ENCODE results near the gene STK32B.

STK32B gene

DNA sequence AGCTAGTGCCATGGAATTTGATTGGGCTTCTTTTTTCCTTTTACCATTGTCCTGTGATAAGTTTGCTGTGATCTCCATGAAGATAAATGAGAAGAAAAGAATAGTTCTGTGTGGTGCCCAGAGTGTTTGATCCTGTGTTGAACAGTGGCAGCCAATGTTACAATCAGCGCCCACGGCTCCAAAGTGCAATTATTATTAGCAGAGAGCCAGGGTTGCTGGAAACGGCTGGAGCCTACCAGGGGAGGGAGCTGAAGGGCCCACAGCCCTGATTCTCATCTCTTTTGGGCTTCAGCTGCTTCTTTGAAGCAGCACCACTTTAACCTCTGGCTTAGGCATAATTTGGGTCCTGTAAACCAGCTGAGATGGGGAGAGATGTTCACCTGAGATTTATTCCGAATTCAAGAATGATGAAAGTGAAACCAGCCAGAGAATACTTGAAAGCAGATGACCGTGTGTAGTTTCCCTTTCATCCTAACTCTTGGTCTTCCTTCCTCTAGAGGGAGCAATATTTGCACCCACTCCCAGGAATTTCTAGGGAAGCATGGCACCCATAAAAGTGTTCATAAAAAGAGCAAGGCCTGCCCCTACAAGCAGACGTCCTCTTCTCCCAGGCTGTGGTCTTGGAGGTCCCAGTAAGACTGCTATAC lies 358.8 kb downstream of the STK32B start:
- TF ChIP-seq GATA3 (IDR thresholded peaks at IDR 0.05; ENCODE audit: low read depth, low read length) (no peak), GATA2 (IDR thresholded peaks at IDR 0.05; ENCODE audit: low read depth, low read length) (no peak)

DNA sequence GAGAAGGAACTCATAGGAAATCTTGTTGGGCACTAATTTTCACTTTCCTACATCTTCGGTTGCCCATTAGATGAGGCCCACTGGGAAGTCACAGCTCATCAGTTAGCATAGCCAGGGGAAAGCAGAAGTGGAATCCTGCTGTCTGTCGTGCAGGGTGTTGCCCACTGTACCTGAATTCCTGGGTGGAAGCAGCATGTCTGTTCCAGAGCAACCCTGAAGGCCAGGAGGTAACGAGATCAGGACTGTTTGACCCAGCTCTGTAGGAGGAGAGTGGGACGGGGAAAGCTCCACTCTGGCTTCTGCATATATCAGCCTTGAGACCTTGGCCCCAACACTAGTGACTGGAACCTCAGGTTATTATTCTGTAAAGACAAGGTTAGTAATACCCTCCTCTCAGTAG lies 361.0 kb downstream of the STK32B start:
- TF ChIP-seq GATA2 (IDR thresholded peaks at IDR 0.05; ENCODE audit: low read depth, low read length) (no peak), GATA3 (IDR thresholded peaks at IDR 0.05; ENCODE audit: low read depth, low read length) (no peak)

DNA sequence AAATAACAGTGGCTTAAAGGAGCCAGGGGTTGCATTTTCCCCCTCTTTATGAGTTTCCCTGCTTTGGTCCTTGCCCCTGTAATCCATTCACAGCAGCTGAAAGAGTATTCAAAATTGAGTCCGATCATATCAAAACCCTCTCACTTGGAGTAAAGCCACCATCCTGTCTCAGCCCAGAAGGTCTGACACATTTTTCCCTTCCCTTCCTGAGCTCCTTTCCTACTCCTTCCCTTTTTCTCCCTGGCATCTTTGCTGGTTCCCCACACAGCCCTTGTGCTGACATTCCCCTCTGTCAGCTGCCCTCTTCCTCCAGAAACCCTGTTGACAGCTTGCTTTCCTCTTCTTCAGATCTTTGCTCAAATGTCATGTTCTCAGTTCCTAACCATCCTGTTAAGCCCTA lies 361.5 kb downstream of the STK32B start:
- TF ChIP-seq GATA3 (IDR thresholded peaks at IDR 0.05; ENCODE audit: low read depth, low read length) (no peak), GATA2 (IDR thresholded peaks at IDR 0.05; ENCODE audit: low read depth, low read length) (no peak)

DNA sequence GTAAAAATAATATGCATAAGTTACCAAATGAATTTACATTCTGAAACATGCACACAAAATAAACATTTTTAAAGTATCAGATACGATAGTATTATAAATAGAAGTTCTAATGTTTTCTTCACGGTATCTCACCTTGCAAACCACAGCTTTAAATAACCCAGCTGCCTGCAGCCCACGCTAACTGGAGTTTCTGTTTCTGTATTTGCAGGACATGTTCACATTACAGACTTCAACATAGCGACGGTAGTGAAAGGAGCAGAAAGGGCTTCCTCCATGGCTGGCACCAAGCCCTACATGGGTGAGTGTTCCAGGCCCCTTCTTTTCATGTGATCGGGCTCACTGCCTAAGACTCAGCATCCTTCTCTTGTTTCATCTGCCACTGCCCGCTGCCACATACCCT lies 365.4 kb downstream of the STK32B start:
- TF ChIP-seq GATA2 (IDR thresholded peaks at IDR 0.05; ENCODE audit: low read depth, low read length) (no peak), GATA3 (IDR thresholded peaks at IDR 0.05; ENCODE audit: low read depth, low read length) (no peak)

DNA sequence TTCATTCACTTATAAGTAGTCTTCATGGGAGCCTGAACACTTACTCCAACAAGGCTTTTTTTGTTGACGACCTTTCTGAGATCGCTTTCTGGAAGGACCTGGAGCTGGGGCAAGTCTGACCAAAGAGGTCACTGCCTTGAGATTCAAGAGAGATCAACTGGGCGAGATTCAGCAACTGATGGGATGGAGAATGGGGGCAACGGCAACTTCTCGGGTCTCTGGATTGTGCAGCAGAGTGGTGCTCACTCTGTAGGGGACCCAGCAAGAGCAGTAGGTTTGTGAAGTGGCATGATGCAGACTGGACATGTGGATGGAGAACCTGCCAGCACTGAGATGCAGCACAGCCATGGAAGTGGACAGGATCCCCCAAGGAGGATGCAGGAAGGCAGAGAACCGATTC lies 369.0 kb downstream of the STK32B start:
- TF ChIP-seq GATA2 (IDR thresholded peaks at IDR 0.05; ENCODE audit: low read depth, low read length): no peak
- no peak for TF ChIP-seq GATA3 (IDR thresholded peaks at IDR 0.05; ENCODE audit: low read depth, low read length)

- TF ChIP-seq GATA2 (IDR thresholded peaks at IDR 0.05; ENCODE audit: low read depth, low read length) (no peak), GATA3 (IDR thresholded peaks at IDR 0.05; ENCODE audit: low read depth, low read length) (no peak)
Measured at GRCh38 chr4:5421416-5421815, 370.1 kb downstream of the STK32B start.

DNA sequence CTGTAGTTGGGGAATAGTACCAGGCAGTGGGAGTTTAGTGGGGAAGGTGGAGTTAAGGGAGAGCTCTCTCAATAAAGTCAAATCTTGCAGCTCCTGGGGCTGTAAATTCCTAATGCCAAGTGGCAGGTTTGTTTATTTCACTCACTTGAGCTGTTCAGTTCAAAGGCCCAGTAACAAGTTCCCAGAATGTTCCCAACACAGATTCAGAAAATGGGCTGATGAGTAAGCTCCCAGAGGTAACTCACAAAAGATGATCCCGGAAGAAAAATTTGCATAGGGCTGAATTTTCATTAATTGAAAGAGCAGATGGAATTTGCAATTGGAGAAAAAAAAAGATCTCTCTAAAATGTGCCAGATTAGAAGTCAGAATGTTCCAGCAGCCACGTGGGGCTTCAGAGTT lies 370.9 kb downstream of the STK32B start:
- TF ChIP-seq GATA3 (IDR thresholded peaks at IDR 0.05; ENCODE audit: low read depth, low read length) (no peak), GATA2 (IDR thresholded peaks at IDR 0.05; ENCODE audit: low read depth, low read length) (no peak)

- TF ChIP-seq GATA3 (IDR thresholded peaks at IDR 0.05; ENCODE audit: low read depth, low read length) (no peak), GATA2 (IDR thresholded peaks at IDR 0.05; ENCODE audit: low read depth, low read length) (no peak)
Measured at GRCh38 chr4:5423670-5424069, 372.4 kb downstream of the STK32B start.

- TF ChIP-seq GATA2 (IDR thresholded peaks at IDR 0.05; ENCODE audit: low read depth, low read length) (no peak), GATA3 (IDR thresholded peaks at IDR 0.05; ENCODE audit: low read depth, low read length) (no peak)
Measured at GRCh38 chr4:5424211-5424610, 372.9 kb downstream of the STK32B start.

DNA sequence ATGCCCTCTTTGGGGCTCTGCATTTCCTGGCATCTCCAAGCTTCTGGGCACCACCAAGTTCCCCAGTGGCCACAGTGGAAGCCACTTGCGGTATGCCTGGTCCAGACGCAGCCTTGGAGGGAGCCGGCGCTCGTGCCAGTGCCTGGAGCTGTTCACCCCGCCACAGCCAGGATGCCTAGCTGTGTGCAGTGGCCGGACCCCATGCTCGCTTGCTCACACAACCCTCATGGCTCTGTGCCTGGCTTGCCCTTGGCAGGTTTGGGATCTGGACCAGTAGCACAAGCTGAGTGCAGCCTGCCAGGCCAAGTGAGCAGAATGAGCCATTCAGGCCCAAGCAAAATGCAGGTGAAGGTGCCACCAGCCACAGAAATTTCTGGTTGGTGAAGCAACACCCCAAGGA lies 373.6 kb downstream of the STK32B start:
- TF ChIP-seq GATA2 (IDR thresholded peaks at IDR 0.05; ENCODE audit: low read depth, low read length) (no peak), GATA3 (IDR thresholded peaks at IDR 0.05; ENCODE audit: low read depth, low read length) (no peak)

DNA sequence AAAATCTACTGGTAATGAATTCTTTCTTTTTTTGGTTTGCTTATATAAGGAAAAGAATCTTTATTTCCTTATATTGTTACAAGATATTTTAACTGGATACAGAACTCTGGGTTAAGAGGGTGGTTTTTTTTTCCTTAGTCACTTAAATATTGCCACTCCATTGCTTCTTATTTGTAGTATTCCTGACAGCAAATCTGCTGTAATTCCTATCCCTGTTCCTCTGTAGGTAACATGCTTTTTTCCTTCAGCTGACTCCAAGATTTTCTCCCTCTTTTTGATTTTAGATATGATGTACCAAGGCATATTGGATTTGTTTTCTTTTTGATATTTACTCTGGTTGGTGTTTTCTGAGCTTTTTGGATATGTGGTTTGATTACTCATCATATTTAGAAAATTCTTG lies 378.5 kb downstream of the STK32B start:
- TF ChIP-seq GATA3 (IDR thresholded peaks at IDR 0.05; ENCODE audit: low read depth, low read length): no peak
- TF ChIP-seq GATA2 (IDR thresholded peaks at IDR 0.05; ENCODE audit: low read depth, low read length): no peak

DNA sequence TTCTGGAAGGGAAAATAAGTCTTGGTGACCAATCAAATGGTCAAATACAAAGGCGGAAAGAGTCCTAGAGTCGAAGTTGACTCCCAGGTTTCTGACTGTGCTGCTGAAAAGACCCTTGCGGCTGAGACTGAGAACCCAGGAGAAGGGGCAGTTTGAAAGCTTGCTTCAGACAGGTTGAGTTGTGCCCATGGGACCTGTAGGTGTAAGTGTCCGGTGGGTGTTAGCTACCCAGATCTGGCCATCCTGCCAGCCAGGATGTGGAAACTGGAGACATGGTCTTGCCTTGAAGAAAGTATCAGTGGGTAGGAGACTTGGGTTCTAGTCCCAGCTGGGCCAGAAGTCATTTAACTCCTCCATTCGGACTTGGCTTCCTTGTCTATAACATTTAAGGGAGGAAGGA lies 381.9 kb downstream of the STK32B start:
- TF ChIP-seq GATA3 (IDR thresholded peaks at IDR 0.05; ENCODE audit: low read depth, low read length) (no peak), GATA2 (IDR thresholded peaks at IDR 0.05; ENCODE audit: low read depth, low read length) (no peak)

DNA sequence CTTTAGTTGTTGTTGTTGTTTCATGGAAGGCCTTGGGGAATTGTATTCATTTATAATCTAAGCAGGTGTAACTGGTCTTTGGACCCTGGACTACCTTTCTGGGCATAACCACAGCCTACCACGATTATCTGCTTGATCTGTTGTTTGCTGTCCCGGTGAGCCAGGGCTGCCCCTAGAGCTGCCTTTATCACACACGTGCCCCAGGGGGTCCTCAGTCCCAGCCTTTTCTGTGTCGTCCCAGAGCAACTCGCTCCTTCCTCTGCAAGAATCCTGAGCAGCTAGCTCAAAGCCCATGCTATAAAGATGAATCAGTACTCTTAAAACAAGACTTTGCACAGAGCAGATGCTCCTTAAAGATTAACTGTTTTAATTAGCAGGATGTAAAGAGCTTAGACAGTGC lies 383.9 kb downstream of the STK32B start:
- TF ChIP-seq GATA2 (IDR thresholded peaks at IDR 0.05; ENCODE audit: low read depth, low read length): no peak
- no peak for TF ChIP-seq GATA3 (IDR thresholded peaks at IDR 0.05; ENCODE audit: low read depth, low read length)

- TF ChIP-seq GATA2 (IDR thresholded peaks at IDR 0.05; ENCODE audit: low read depth, low read length) (no peak), GATA3 (IDR thresholded peaks at IDR 0.05; ENCODE audit: low read depth, low read length) (no peak)
Measured at GRCh38 chr4:5435823-5436222, 384.5 kb downstream of the STK32B start.

- TF ChIP-seq GATA3 (IDR thresholded peaks at IDR 0.05; ENCODE audit: low read depth, low read length): no peak
- TF ChIP-seq GATA2 (IDR thresholded peaks at IDR 0.05; ENCODE audit: low read depth, low read length): no peak
Measured at GRCh38 chr4:5444918-5445517, 393.7 kb downstream of the STK32B start.

Data from SH-SY5Y (cell line).